Measurements from ENCODE around the gene KLHL12.

KLHL12 gene

DNA sequence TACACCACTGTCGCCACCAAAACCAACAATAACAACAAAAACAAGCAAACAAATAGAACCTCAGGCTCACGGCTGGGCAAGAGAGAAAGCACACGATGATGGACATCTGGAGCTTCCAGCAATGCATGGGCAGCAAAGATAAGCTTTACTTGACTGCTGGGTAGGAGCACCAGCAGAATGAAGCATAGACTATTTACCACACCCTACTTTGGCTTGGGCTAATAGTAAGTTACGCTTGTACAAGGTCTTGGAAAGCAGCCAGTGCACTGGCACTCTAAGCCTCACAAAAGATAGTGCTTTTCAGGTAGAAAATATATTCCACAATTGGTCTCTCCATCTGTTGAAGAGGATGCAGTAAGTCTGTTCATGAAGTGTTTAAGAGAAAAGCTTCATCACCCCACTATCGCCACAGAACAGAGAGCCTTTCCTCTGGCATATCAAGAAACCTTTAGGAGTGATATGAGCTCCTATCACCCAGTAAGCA is 17.4 kb upstream of the KLHL12 start:
- H3K27me3 ChIP-seq (ENCODE audit: control insufficient read depth, low read length): no peaks in the 10 kb centered on the region
- H3K4me2 ChIP-seq (ENCODE audit: low read length): no peak overlapping the region
- no peaks in the 10 kb centered on the region for H4K20me1 ChIP-seq (ENCODE audit: control insufficient read depth, insufficient read depth, low read depth, low read length)
- no peaks in the 10 kb centered on the region for H3F3A ChIP-seq (ENCODE audit: control insufficient read depth, insufficient read depth)
- H3K27ac ChIP-seq (ENCODE audit: low read depth, low read length): no peak overlapping the region
- no peaks in the 10 kb centered on the region for H3K4me1 ChIP-seq (ENCODE audit: control insufficient read depth, low read length)
- H3K4me3 ChIP-seq (ENCODE audit: low read length): no peak overlapping the region
- peaks cover 73% of the 10 kb centered on the region for H3K36me3 ChIP-seq (ENCODE audit: control insufficient read depth, low read length)
- TF ChIP-seq, protein P1, sequence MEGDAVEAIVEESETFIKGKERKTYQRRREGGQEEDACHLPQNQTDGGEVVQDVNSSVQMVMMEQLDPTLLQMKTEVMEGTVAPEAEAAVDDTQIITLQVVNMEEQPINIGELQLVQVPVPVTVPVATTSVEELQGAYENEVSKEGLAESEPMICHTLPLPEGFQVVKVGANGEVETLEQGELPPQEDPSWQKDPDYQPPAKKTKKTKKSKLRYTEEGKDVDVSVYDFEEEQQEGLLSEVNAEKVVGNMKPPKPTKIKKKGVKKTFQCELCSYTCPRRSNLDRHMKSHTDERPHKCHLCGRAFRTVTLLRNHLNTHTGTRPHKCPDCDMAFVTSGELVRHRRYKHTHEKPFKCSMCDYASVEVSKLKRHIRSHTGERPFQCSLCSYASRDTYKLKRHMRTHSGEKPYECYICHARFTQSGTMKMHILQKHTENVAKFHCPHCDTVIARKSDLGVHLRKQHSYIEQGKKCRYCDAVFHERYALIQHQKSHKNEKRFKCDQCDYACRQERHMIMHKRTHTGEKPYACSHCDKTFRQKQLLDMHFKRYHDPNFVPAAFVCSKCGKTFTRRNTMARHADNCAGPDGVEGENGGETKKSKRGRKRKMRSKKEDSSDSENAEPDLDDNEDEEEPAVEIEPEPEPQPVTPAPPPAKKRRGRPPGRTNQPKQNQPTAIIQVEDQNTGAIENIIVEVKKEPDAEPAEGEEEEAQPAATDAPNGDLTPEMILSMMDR (IDR thresholded peaks at IDR 0.05; ENCODE audit: low read depth, low read length, poor library complexity, severe bottlenecking): no peak
- TF ChIP-seq EZH2phosphoT487 (IDR thresholded peaks at IDR 0.05; ENCODE audit: borderline replicate concordance, low read length): no peak
- H3K9me3 ChIP-seq (ENCODE audit: control insufficient read depth, insufficient read depth, low read length): no peaks in the 10 kb centered on the region
- H3K79me2 ChIP-seq (ENCODE audit: control insufficient read depth, low read length): no peaks in the 10 kb centered on the region
- no peaks in the 10 kb centered on the region for H3K9me2 ChIP-seq (replicated peaks; ENCODE audit: control insufficient read depth, low read length)

DNA sequence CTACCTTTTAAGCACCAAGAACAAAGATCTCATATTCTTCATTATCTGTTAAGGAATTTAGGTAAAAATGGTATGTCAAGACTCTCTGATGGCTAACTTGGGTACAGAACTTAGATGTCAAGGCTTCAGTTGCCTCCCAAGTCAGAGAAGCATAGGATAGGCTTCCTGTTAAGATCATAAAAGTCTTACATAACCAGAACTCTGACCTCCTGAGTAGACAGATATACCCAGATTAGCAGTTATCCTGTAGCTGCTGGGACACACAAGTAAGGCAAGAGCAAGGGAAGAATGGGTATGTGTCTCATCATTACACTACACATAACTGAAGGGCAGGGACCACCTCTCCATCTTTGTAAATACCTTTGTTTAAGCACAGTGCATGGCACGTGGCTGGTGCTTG is 15.4 kb upstream of the KLHL12 start:
- Histone ChIP-seq H3K9me3 (ENCODE audit: control insufficient read depth, insufficient read depth, low read length) (no peaks in the 10 kb centered on the region), H3K36me3 (ENCODE audit: control insufficient read depth, low read length) (peaks cover 61% of the 10 kb centered on the region), H3K4me1 (ENCODE audit: control insufficient read depth, low read length) (no peaks in the 10 kb centered on the region), H4K20me1 (ENCODE audit: control insufficient read depth, insufficient read depth, low read depth, low read length) (no peaks in the 10 kb centered on the region), H3K4me3 (ENCODE audit: low read length) (no peak overlapping the region), H3K9me2 (replicated peaks; ENCODE audit: control insufficient read depth, low read length) (no peaks in the 10 kb centered on the region), H3K27me3 (ENCODE audit: control insufficient read depth, low read length) (no peaks in the 10 kb centered on the region), H3K4me2 (ENCODE audit: low read length) (no peak overlapping the region), H3F3A (ENCODE audit: control insufficient read depth, insufficient read depth) (no peaks in the 10 kb centered on the region; the same call in 1 of the 2 replicates), H3K79me2 (ENCODE audit: control insufficient read depth, low read length) (no peaks in the 10 kb centered on the region), H3K27ac (ENCODE audit: low read depth, low read length) (no peak overlapping the region)
- TF ChIP-seq, protein P1 (IDR thresholded peaks at IDR 0.05; ENCODE audit: low read depth, low read length, poor library complexity, severe bottlenecking): no peak
- no peak for TF ChIP-seq EZH2phosphoT487 (IDR thresholded peaks at IDR 0.05; ENCODE audit: borderline replicate concordance, low read length)

DNA sequence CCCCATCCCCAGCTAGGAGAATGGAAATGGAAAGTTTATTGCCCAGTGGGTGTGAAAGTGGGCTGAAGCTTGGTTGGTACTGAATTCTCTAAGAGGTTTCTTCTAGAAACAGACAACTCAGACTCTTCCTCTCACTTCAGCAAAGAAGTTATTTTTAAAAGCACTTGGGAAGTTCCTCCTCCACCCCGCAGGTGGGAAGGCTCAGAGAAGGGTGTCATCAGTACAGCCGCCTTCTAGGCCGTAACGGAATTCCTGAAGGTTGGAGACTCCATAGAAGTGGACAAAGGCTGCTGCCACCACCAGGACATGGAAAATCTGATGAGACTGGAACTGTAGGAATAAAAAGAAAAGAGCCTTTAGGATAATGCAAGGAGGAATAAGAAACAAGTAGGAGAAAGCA is 14.3 kb upstream of the KLHL12 start:
- TF ChIP-seq, protein P1 (IDR thresholded peaks at IDR 0.05; ENCODE audit: low read depth, low read length, poor library complexity, severe bottlenecking): no peak
- no peak for TF ChIP-seq EZH2phosphoT487 (IDR thresholded peaks at IDR 0.05; ENCODE audit: borderline replicate concordance, low read length)
- Histone ChIP-seq H3K79me2 (ENCODE audit: control insufficient read depth, low read length) (no peaks in the 10 kb centered on the region), H3K27ac (ENCODE audit: low read depth, low read length) (no peak overlapping the region), H3K9me2 (replicated peaks; ENCODE audit: control insufficient read depth, low read length) (no peaks in the 10 kb centered on the region), H3K4me2 (ENCODE audit: low read length) (no peak overlapping the region), H4K20me1 (ENCODE audit: control insufficient read depth, insufficient read depth, low read depth, low read length) (no peaks in the 10 kb centered on the region), H3K9me3 (ENCODE audit: control insufficient read depth, insufficient read depth, low read length) (no peaks in the 10 kb centered on the region), H3K4me1 (ENCODE audit: control insufficient read depth, low read length) (no peaks in the 10 kb centered on the region), H3F3A (ENCODE audit: control insufficient read depth, insufficient read depth) (no peaks in the 10 kb centered on the region; the same call in 1 of the 2 replicates), H3K4me3 (ENCODE audit: low read length) (no peak overlapping the region), H3K27me3 (ENCODE audit: control insufficient read depth, low read length) (no peaks in the 10 kb centered on the region), H3K36me3 (ENCODE audit: control insufficient read depth, low read length) (peaks cover 58% of the 10 kb centered on the region)

All from DOHH2 (cell line).